HepG2 (cell line): ENCODE data around the gene STK39. TPM values are rescaled to one million over a fixed set of nuclear protein-coding genes. Genes with fewer than 3 reads are reported as not detected.

Source experiments
- ATAC-seq: fragments of 200-7000 bp; cut with Tn5 transposase; 3 replicates; pipeline ENCODE4 v1.9.1; 2020; ENCODE audit warnings: mild to moderate bottlenecking, moderate library complexity
- BruUV-seq: library from RNA; stranded (reverse); fragments of 400-500 nt; replicated peaks from 2 replicates; lab custom pipeline; 2021; lab: Mats Ljungman, UMichigan
- CTCF ChIA-PET: fragments of 300-600 bp; formaldehyde crosslinking; extraction: SDS; loops from one replicate; lab custom pipeline; 2021; ENCODE audit warnings: low total read pairs, inconsistent platforms, low intra/inter-chr PET ratio; lab: Yijun Ruan, JAX
- POLR2A ChIA-PET: fragments of 350-600 bp; sonication (Branson Sonifier 250); formaldehyde crosslinking; loops from one replicate; lab custom pipeline; 2020; ENCODE audit warnings: antibody characterized with exemption, inconsistent platforms; lab: Yijun Ruan, JAX
- DNase-seq: peaks from one replicate; pipeline ENCODE4 v3.0.0-alpha.2; 2015; ENCODE audit warnings: low spot score
- FAIRE-seq: peaks from 3 replicates; lab custom pipeline; 2011; peaks lifted over from hg19 to GRCh38; lab: Jason Lieb, UNC
- H2AFZ ChIP-seq: one replicate; pipeline ENCODE4 v1.6.1; 2011; ENCODE audit warnings: low read length, inconsistent platforms
- H3K27ac ChIP-seq: fragments of 300-600 bp; 3 replicates; pipeline ENCODE4 v1.8.0; 2011; ENCODE audit warnings: mixed run types, mild to moderate bottlenecking, mixed read lengths, low read length, inconsistent platforms; ENCODE audit not compliant: insufficient read depth; ENCODE audit errors: extremely low read length
- H3K27me3 ChIP-seq, 2 experiments: fragments of 200-600 bp in 1 of 2; 2 replicates in 1 of 2; 3 replicates in 1 of 2; pipeline versions ENCODE4 v1.6.0 to v1.8.0; 2011; ENCODE audit warnings: low read length in 2 of 2, mild to moderate bottlenecking in 2 of 2, moderate library complexity in 2 of 2, inconsistent platforms in 1 of 2; ENCODE audit not compliant: insufficient read depth in 2 of 2, control insufficient read depth in 1 of 2
- H3K36me3 ChIP-seq, 2 experiments: fragments of 200-600 bp in 1 of 2; replicated peaks in 1 of 2; 2 replicates in 1 of 2; 3 replicates in 1 of 2; pipeline versions ENCODE4 v1.5.1 to v1.8.0; 2011; ENCODE audit warnings: low read length in 2 of 2, inconsistent platforms in 1 of 2; ENCODE audit not compliant: insufficient read depth in 2 of 2, control insufficient read depth in 1 of 2
- H3K4me1 ChIP-seq: 2 replicates; pipeline ENCODE4 v1.5.1; 2012; ENCODE audit warnings: low read length, inconsistent platforms; ENCODE audit not compliant: insufficient read depth
- H3K4me2 ChIP-seq: 2 replicates; pipeline ENCODE4 v1.6.0; 2011; ENCODE audit warnings: low read depth, low read length, inconsistent platforms
- H3K4me3 ChIP-seq, 3 experiments: fragments of 200-600 bp in 1 of 3; sonication (generic), shearing (Covaris generic) in 1 of 3; replicated peaks in 1 of 3; 2 replicates each; pipeline ENCODE4 v1.5.1; 2011 to 2016; ENCODE audit warnings: low read length in 3 of 3, inconsistent platforms in 2 of 3, low read depth in 2 of 3, mild to moderate bottlenecking in 2 of 3, control low read depth in 1 of 3, mixed read lengths in 1 of 3; ENCODE audit not compliant: insufficient read depth in 1 of 3
- H3K79me2 ChIP-seq: one replicate; pipeline ENCODE4 v1.6.1; 2011; ENCODE audit warnings: low read length, inconsistent platforms; ENCODE audit not compliant: insufficient read depth
- H3K9ac ChIP-seq: 2 replicates; pipeline ENCODE4 v1.6.0; 2011; ENCODE audit warnings: mild to moderate bottlenecking, low read depth, low read length, inconsistent platforms; ENCODE audit not compliant: insufficient read depth
- H3K9me3 ChIP-seq: 2 replicates; pipeline ENCODE4 v1.5.1; 2012; ENCODE audit warnings: mild to moderate bottlenecking, low read length
- H4K20me1 ChIP-seq: 2 replicates; pipeline ENCODE4 v1.6.0; 2011; ENCODE audit warnings: inconsistent platforms, mild to moderate bottlenecking, low read length, moderate library complexity; ENCODE audit not compliant: insufficient read depth
- ARNTL ChIP-seq: sonication (generic); formaldehyde crosslinking; IDR thresholded peaks from 2 replicates; pipeline ENCODE4 v1.4.0; 2020; ENCODE audit warnings: mild to moderate bottlenecking, missing genetic modification reagents
- HCFC1 ChIP-seq: fragments of 150-350 bp; IDR thresholded peaks from 2 replicates; pipeline ENCODE4 v1.6.1; 2014; ENCODE audit warnings: low read depth, low read length
- HNF4G ChIP-seq, 2 experiments: sonication (generic) in 1 of 2; formaldehyde crosslinking in 1 of 2; IDR thresholded peaks; 2 replicates each; pipeline versions ENCODE4 v1.4.0 to v1.6.1; 2011 to 2020; ENCODE audit warnings: borderline replicate concordance in 2 of 2, low read depth in 2 of 2, mild to moderate bottlenecking in 2 of 2, low read length in 1 of 2, missing genetic modification reagents in 1 of 2, moderate library complexity in 1 of 2
- MAFF ChIP-seq: IDR thresholded peaks from 2 replicates; pipeline ENCODE4 v1.6.1; 2011; ENCODE audit warnings: low read depth, low read length, improper control_type of control experiment
- MAFK ChIP-seq, 2 experiments: IDR thresholded peaks in 1 of 2; conservative IDR thresholded peaks in 1 of 2; 2 replicates each; pipeline ENCODE4 v1.6.1; 2011; ENCODE audit warnings: improper control_type of control experiment in 2 of 2, low read length in 2 of 2
- RAD21 ChIP-seq: fragments of 450-650 bp; formaldehyde crosslinking; IDR thresholded peaks from 2 replicates; pipeline ENCODE4 v1.5.0; 2020; ENCODE audit warnings: mild to moderate bottlenecking
- SMC3 ChIP-seq: IDR thresholded peaks from 2 replicates; pipeline ENCODE4 v1.6.1; 2011; ENCODE audit warnings: low read length, improper control_type of control experiment
- STAG1 ChIP-seq: sonication (generic); formaldehyde crosslinking; IDR thresholded peaks from 2 replicates; pipeline ENCODE4 v1.4.0; 2020; ENCODE audit warnings: missing genetic modification reagents
- ZNF17 ChIP-seq: sonication (generic); formaldehyde crosslinking; IDR thresholded peaks from 2 replicates; pipeline ENCODE4 v1.5.0; 2020; ENCODE audit warnings: mild to moderate bottlenecking, missing genetic modification reagents
- ZNF253 ChIP-seq: sonication (generic); formaldehyde crosslinking; IDR thresholded peaks from 2 replicates; pipeline ENCODE4 v1.8.0; 2022; ENCODE audit warnings: mild to moderate bottlenecking, missing genetic modification reagents, borderline replicate concordance
- ZNF34 ChIP-seq: sonication (generic); formaldehyde crosslinking; IDR thresholded peaks from 2 replicates; pipeline ENCODE4 v1.4.0; 2020; ENCODE audit warnings: mild to moderate bottlenecking, missing genetic modification reagents, borderline replicate concordance
- ZNF644 ChIP-seq: IDR thresholded peaks from 2 replicates; pipeline ENCODE4 v1.6.1; 2016; ENCODE audit warnings: low read depth
- ZNF790 ChIP-seq: sonication (generic); formaldehyde crosslinking; IDR thresholded peaks from 2 replicates; pipeline ENCODE4 v1.8.0; 2022; ENCODE audit warnings: missing genetic modification reagents, mild to moderate bottlenecking, borderline replicate concordance
- ZNF841 ChIP-seq: sonication (generic); formaldehyde crosslinking; IDR thresholded peaks from 2 replicates; pipeline ENCODE4 v1.8.1; 2023; ENCODE audit warnings: missing genetic modification reagents, borderline replicate concordance
- WGBS: methylation state at CpG from one replicate; pipeline ENCODE4 v1.1.6; 2017; ENCODE audit warnings: low lambda C conversion rate; 5-methylcytosine and 5-hydroxymethylcytosine counted together
- in situ Hi-C: cut with HindIII; loops from 2 replicates; pipeline ENCODE4 v1.10.0; 2017; ENCODE audit warnings: low pct_unique_long_range_greater_than_20kb; ENCODE audit not compliant: extremely low pct_ligation_motif_present
- intact Hi-C: fragments of 100-400 bp; cut with micrococcal nuclease; formaldehyde crosslinking; loops from one replicate; pipeline ENCODE4 v1.10.0; 2022; ENCODE audit not compliant: unreplicated experiment
- polyA plus RNA-seq, 8 experiments: library from polyadenylated mRNA; depleted of rRNA in 3 of 8; stranded (reverse) in 7 of 8; unstranded in 1 of 8; fragments of >200 nt; fragmentation: Illumina TruSeq in 4 of 8; extraction: Trizol in 4 of 8; gene quantifications; 2 replicates each; pipeline versions ENCODE4 v1.2.1 to v1.2.3, GENCODE V29; 2011 to 2016; ENCODE audit warnings: low read depth in 4 of 8, missing spikeins in 1 of 8, mixed read lengths in 1 of 8; ENCODE audit not compliant: insufficient read depth in 1 of 8
- total RNA-seq, 5 experiments: library from RNA; depleted of rRNA; stranded (reverse); fragments of >200 nt; fragmentation: Illumina TruSeq; extraction: Trizol; gene quantifications; 2 replicates each; pipeline ENCODE4 v1.2.3, GENCODE V29; 2016; ENCODE audit warnings: low read depth in 1 of 5
- TF ChIP-seq, protein P1 (sequence below): sonication (generic); formaldehyde crosslinking; IDR thresholded peaks from 2 replicates; pipeline ENCODE4 v1.8.1; 2023; ENCODE audit warnings: missing genetic modification reagents, inconsistent platforms, borderline replicate concordance
- TF ChIP-seq, protein P2 (sequence below), 2 experiments: sonication (generic) in 1 of 2; formaldehyde crosslinking in 1 of 2; IDR thresholded peaks; 2 replicates each; pipeline versions ENCODE4 v1.4.0 to v1.6.1; 2018 to 2020; ENCODE audit warnings: missing genetic modification reagents in 2 of 2, borderline replicate concordance in 1 of 2, low read depth in 1 of 2, mild to moderate bottlenecking in 1 of 2, missing biosample characterization in 1 of 2
- TF ChIP-seq, protein P3 (sequence below): sonication (generic); formaldehyde crosslinking; IDR thresholded peaks from 2 replicates; pipeline ENCODE4 v1.5.0; 2020; ENCODE audit warnings: mild to moderate bottlenecking, missing genetic modification reagents, moderate library complexity

STK39 gene
- total and polyA plus RNA-seq, 2 of the 13 experiments (the other 11 are each of a cell fraction or from before 2014, with no cell fraction given) = 27.3 to 38.4 TPM

- in situ Hi-C loops (loop anchor here (5.0 to 25.0 kb wide), 5 partner anchors 582 to 1582 kb away; partner anchors contain the start of gene XIRP2), intact Hi-C loops (loop anchor here (1.0 to 5.0 kb wide), 8 partner anchors 432 to 1219 kb away; partner anchors contain the start of gene B3GALT1)
- no peak overlapping the region for H3K27ac ChIP-seq
- H3K9me3 ChIP-seq = no peaks in the 10 kb centered on the region
- H3K4me3 ChIP-seq = no peak overlapping the region
- no peak overlapping the region for H3K4me2 ChIP-seq
- H3K79me2 ChIP-seq = no peaks in the 10 kb centered on the region
- ATAC-seq = peak; percentile 66
- no peaks in the 10 kb centered on the region for H3K27me3 ChIP-seq
- H3K4me1 ChIP-seq = no peaks in the 10 kb centered on the region
- FAIRE-seq = peak; percentile 68
- TF ChIP-seq MAFK (conservative IDR thresholded peaks at IDR 0.05 in 1 of 2, IDR thresholded peaks at IDR 0.05 in 1 of 2; ENCODE audit: low read length in 2 of 2) (peak; percentile 33 to 42; a peak in 3 of 4 replicates), ZNF17 (CRISPR knock-in tag) (no peak), SMC3 (peak; percentile 46; the same call in 1 of the 2 replicates), ZNF34 (CRISPR knock-in tag) (no peak), ZNF644 (CRISPR knock-in tag) (0 out of 2 replicates have a peak, but pooled peaks have one; percentile 50), HNF4G (IDR thresholded peaks at IDR 0.05; ENCODE audit: borderline replicate concordance, low read depth, low read length) (no peak), HNF4G (CRISPR knock-in tag; IDR thresholded peaks at IDR 0.05; ENCODE audit: borderline replicate concordance, low read depth) (no peak), ARNTL (CRISPR knock-in tag) (0 out of 2 replicates have a peak, but pooled peaks have one; percentile 1), ZNF790 (CRISPR knock-in tag) (0 out of 2 replicates have a peak, but pooled peaks have one; percentile 30), ZNF253 (CRISPR knock-in tag) (no peak), HCFC1 (no peak), STAG1 (peak; percentile 80), ZNF841 (CRISPR knock-in tag) (0 out of 2 replicates have a peak, but pooled peaks have one; percentile 23), MAFF (peak; percentile 58; the same call in 1 of the 2 replicates), RAD21 (CRISPR knock-in tag) (0 out of 2 replicates have a peak, but pooled peaks have one; percentile 13)
- TF ChIP-seq, protein P1, sequence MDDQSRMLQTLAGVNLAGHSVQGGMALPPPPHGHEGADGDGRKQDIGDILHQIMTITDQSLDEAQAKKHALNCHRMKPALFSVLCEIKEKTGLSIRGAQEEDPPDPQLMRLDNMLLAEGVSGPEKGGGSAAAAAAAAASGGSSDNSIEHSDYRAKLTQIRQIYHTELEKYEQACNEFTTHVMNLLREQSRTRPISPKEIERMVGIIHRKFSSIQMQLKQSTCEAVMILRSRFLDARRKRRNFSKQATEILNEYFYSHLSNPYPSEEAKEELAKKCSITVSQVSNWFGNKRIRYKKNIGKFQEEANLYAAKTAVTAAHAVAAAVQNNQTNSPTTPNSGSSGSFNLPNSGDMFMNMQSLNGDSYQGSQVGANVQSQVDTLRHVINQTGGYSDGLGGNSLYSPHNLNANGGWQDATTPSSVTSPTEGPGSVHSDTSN (CRISPR knock-in tag) = no peak
- TF ChIP-seq, protein P2, sequence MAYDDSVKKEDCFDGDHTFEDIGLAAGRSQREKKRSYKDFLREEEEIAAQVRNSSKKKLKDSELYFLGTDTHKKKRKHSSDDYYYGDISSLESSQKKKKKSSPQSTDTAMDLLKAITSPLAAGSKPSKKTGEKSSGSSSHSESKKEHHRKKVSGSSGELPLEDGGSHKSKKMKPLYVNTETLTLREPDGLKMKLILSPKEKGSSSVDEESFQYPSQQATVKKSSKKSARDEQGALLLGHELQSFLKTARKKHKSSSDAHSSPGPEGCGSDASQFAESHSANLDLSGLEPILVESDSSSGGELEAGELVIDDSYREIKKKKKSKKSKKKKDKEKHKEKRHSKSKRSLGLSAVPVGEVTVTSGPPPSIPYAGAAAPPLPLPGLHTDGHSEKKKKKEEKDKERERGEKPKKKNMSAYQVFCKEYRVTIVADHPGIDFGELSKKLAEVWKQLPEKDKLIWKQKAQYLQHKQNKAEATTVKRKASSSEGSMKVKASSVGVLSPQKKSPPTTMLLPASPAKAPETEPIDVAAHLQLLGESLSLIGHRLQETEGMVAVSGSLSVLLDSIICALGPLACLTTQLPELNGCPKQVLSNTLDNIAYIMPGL (CRISPR knock-in tag; IDR thresholded peaks at IDR 0.05; ENCODE audit: borderline replicate concordance in 1 of 2, low read depth in 1 of 2) = 0 out of 4 replicates have a peak, but pooled peaks of 1 of the 2 experiments have one; percentile 24
- TF ChIP-seq, protein P3, sequence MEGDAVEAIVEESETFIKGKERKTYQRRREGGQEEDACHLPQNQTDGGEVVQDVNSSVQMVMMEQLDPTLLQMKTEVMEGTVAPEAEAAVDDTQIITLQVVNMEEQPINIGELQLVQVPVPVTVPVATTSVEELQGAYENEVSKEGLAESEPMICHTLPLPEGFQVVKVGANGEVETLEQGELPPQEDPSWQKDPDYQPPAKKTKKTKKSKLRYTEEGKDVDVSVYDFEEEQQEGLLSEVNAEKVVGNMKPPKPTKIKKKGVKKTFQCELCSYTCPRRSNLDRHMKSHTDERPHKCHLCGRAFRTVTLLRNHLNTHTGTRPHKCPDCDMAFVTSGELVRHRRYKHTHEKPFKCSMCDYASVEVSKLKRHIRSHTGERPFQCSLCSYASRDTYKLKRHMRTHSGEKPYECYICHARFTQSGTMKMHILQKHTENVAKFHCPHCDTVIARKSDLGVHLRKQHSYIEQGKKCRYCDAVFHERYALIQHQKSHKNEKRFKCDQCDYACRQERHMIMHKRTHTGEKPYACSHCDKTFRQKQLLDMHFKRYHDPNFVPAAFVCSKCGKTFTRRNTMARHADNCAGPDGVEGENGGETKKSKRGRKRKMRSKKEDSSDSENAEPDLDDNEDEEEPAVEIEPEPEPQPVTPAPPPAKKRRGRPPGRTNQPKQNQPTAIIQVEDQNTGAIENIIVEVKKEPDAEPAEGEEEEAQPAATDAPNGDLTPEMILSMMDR = peak; percentile 77
- POLR2A ChIA-PET = no interaction called here
- peak; percentile 58 for DNase-seq
- CTCF ChIA-PET = interaction anchor here (0.8 to 2.0 kb wide), 4 partner anchors 217 to 1580 kb away, joined by 3 to 12 read pairs (median 4); no protein-coding TSS in a partner anchor
- H4K20me1 ChIP-seq = no peaks in the 10 kb centered on the region
- peaks cover 14 to 44% of the 10 kb centered on the region in 2 experiments for H3K36me3 ChIP-seq
- no peak overlapping the region for H3K9ac ChIP-seq
- no peak overlapping the region for H2AFZ ChIP-seq
- WGBS = 37% methylated on average over 4 of the region's 4 CpGs
- BruUV-seq = no TSS peak
Observed at GRCh38 chr2:168119515-168120141, 127.8 kb downstream of the STK39 start.
